GM18499 (cell line): Measurements from ENCODE around the gene GSG1L.

Experiments
- ATAC-seq: cut with Tn5 transposase; IDR thresholded peaks from one replicate; pipeline ENCODE4 v1.9.1; 2021; ENCODE audit warnings: moderate number of reproducible peaks; ENCODE audit not compliant: insufficient read depth, unreplicated experiment

Gene GSG1L

DNA sequence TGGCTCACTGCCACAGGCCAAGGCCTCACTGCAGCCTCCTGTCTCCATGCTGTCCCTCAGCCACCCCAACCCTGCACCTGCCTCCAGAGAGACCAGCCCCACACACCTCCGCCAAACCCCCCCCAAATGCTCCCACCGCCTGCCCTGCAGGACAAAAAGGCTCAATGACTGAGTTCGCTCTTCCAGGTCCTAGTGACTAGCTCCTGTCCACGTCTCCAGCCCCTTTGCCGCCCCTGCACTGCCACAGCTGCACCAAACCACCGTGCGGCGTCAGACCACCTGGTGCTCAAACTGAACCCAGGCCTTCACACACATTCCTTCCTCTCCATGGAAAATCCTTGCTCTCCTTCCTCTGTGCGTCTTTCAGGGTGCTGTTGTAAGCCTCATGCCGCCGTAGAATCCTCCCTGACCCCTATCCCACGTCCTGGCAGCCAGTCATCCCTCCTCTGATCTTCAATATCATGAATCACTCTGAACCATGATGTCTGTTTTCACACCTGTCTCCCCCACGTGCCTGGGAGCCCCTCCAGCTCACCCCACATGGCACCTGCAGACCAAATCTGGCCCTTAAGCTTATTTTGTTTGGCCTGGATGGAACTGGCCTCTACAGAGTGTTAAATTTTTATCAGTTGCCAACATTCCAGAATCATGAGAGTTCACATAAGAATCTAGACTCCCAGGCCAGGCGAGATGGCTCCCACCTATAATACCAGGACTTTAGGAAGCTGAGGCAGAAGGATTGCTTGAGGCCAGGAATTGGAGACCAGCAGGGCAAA lies 4.3 kb upstream of the GSG1L start:
- no peak for ATAC-seq

GRCh38 chr16:28064706-28065249 lies 1.3 kb upstream of the GSG1L start:
- ATAC-seq: no peak

GRCh38 chr16:28064150-28064549 lies 636 bp upstream of the GSG1L start:
- no peak for ATAC-seq

- ATAC-seq: no peak
Measured at GRCh38 chr16:28062847-28063521, 530 bp downstream of the GSG1L start.

- no peak for ATAC-seq
Measured at GRCh38 chr16:28062261-28062846, 1.2 kb downstream of the GSG1L start.

DNA sequence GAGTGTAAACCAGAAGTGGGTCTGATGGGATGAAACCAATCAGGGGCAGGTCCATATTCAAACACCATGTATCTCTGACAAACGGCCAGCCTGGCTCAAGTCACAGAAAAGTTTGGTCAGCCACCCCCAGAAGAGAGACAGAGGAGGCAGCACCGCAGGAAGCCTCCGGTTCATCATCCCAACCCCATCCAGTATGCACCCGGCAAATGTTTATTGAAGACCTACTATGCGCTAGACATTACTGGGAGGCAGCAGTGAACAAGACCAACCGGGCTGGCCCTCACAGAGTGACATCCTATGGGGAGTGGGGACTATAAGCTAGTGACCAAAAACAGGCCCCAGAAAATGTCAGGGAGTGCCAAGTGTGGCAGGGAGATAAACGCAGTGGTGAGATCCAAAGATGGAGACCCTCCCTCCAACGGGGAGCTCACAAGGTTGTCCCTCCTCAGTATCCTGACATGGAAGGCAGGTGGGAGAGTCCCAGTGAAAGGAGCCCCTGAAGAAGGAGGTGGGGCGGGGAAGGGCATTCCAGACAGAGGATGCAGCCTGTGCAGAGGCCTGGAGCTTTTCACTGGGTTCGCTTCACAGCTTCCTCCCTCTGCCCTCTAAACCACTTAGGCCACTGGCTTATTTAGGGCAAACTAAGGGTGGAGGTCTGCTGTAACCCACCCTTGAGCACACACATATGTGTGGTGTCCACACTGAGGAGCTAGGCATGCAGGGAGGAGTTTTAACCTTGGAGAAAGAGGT lies 2.0 kb downstream of the GSG1L start:
- no peak for ATAC-seq

DNA sequence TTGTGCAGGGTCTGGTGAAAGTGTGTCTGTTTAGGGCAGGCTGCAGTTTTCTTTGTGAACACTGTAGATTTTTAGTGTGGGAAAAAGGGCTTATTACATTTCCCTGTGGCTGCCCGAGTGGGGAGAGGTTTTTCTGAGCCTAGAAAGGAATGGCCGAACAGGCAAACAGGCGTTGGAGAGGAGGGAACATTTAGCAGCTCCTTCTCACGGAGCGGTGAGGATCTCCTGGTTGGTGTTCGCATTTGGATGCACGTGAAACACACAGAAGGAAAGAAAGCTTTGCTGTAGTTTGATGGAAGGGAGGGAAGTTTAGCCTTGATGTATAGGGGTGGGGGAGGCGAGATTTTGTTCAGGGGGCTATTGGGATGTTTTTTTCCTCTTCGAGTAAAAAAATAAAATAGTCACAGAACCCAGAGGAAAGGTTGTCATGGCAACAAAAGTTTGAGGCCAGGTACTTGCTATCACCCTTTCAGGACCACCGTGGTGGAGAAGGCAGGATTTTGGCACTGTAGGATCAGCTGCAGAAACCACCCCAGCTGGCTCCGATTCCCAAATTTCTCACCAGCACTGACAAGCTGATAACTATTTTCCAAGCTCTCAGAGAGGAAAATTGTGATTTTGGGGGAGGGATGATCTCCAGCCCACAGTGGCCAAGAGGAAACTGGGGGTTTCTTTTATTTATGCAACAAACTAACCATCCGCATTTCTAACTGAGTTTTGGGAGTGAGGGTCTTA lies 3.5 kb downstream of the GSG1L start:
- no peak for ATAC-seq

GRCh38 chr16:28058839-28059589 lies 4.5 kb downstream of the GSG1L start:
- ATAC-seq: no peak

- ATAC-seq: no peak
Measured at GRCh38 chr16:28057949-28058348, 5.6 kb downstream of the GSG1L start.

GRCh38 chr16:28053461-28053860 lies 10.1 kb downstream of the GSG1L start:
- ATAC-seq: no peak

DNA sequence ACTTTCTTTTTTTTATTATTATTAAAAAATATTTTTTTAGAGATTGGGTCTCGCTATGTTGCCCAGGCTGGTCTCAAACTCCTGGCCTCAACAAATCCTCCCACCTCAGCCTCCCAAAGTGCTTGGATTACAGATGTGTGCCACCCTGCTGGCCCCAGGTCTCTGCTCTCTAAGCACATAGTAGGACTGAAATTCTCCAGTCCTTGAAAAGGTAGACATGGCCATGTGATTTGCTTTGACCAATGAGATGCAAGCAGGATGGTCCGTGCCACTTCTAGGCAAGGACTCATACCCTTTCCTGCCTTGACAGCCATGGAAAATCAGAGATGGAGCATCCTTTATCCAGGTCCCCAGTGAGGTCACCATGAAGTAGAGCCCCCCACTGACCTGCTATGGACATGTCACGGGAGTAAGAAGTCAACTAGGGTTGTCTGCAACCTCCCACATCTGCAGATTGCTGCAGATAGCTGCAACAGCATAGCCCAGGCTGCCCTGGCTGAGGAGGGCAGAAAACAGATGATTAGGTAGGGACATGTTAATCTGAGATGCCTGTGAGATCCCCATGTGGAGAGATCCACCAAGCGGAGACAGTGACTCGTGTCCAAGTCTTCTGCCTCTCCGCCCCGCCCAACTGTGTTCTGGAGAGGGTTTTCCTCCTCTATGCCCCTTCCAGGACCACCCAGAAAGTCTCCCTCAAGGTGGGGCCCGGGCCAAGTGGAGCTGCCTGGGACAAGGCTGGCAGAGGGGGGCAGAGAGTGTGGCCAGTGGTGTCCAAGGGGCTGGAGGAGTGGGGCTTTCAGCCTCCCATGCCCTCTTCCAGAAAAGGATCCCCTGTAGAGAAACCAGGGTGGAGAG lies 11.0 kb downstream of the GSG1L start:
- no peak for ATAC-seq

- ATAC-seq: no peak
Measured at GRCh38 chr16:28051486-28051885, 12.0 kb downstream of the GSG1L start.

DNA sequence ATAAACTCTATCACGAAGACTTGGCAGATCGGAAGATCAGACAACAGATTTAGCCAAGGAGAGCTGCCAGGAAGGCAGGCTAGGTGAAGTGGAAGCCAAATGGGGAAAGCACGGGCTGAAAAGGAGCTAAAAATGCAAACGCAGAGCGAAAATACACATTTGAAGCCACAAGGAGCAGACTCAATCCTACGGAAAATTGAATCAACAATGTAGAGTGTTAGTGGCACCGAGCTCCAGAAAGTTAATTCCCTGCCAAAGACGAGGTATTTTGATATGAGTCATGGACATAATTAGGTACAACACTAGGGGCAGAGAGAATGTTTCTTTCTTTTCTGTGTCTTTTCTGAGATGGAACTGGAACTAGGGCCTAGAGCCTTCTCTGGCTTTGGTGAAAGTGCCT lies 20.7 kb downstream of the GSG1L start:
- ATAC-seq: no peak

- no peak for ATAC-seq
Measured at GRCh38 chr16:28041615-28042014, 21.9 kb downstream of the GSG1L start.

DNA sequence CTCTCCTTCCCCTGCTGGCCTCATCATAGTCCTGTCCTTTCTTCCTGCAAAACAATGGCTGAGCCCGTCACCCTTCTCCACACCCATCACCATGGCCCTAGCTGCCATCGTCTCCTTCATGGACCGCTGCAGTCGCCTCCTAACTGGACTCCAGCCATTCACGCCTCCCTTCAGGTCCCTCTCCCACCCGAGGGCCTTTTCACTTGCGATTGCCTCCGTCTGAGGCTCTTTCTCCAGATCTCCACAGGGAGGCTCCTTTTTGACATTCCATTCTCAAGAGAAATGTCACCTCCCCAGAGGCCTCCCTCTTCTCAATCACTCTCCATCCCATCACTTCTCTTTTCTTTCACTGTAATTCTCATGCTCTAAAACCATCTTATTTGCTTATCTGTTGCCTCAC lies 23.5 kb downstream of the GSG1L start:
- no peak for ATAC-seq

DNA sequence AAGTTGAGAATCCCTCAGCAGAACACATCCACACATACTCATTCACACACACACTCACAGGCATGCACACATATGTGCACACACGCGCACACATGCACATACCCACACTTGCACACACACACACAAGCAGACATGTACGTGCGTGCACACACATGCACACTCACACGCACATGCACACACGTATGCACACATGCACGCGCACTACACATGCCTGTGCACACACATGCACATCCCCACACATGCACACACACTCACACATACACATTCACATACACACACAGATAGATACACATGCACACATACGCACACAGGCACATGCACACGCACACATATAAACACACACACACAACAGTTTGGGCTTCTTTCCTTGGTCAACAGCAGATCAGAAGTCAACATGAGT lies 24.0 kb downstream of the GSG1L start:
- no peak for ATAC-seq

GRCh38 chr16:28038409-28038808 lies 25.1 kb downstream of the GSG1L start:
- ATAC-seq: no peak

DNA sequence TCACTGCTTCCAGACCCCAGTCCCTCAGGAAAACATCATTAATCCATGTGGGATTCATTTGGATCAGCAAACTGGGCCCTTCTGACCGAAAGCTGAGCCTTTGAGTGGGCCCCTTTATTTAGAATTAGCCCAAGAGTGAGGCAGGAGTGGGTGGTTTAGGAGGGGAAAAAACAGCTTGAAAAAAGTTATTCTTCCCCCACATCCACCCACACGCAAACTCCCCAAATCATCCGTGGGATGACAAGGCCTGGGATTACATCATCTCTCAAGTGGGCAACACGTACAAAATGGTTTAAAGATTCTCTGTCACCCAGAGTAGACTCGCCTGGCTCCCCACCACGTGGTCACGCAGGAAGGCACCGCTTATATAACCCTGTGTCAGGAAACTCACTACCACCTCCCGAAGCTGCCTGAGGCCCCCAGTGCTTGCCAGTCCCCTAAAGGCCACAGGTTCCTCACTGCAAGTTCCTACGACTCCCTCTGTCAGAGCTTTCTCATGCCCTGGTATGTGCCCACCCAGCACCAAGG lies 27.6 kb downstream of the GSG1L start:
- no peak for ATAC-seq
